ENCODE measurements around the gene SLFN12L.

DNA sequence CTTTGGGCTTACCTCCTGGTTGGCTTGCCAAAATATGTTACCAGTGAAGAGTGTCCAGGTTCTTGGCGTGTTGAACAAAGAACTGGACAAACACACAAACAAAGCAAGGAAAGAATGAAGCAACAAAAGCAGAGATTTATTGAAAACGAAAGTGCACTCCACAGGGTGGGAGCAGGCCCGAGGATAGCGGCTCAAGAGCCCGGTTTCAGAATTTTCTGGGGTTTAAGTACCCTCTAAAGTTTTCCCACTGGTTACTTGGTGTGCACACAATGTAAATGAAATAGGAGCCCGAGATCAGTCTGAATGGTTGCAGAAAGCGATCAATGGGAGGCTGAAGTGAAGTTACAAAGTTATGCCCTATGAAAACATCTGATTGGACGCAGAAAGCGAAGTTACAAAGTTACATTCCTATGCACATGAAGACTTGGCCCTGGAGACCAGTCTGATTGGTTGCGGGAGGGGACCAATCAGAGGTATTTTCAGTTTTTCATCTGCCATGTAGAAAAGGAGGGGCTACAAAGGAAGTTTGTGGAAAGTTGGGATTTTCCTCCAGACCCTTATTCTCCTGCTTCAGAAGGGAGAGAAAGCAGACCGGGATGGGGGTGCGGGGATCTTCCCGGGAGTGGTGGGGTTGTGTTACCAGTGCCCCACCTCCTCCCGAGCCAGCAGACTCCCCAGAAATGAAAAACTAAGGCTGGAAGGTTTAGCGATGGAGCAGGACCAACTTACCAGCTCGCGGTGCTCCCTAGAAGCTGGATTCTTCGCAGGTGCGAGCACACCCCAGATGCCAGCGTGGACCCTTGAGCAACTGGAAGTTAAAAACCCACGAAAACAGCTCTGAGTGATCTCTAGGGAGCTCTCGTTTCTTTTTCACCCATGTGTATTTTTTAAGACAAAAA is 105.1 kb downstream of the SLFN12L start, which contains the start of gene SLFN12:
- TF ChIP-seq, protein P1, sequence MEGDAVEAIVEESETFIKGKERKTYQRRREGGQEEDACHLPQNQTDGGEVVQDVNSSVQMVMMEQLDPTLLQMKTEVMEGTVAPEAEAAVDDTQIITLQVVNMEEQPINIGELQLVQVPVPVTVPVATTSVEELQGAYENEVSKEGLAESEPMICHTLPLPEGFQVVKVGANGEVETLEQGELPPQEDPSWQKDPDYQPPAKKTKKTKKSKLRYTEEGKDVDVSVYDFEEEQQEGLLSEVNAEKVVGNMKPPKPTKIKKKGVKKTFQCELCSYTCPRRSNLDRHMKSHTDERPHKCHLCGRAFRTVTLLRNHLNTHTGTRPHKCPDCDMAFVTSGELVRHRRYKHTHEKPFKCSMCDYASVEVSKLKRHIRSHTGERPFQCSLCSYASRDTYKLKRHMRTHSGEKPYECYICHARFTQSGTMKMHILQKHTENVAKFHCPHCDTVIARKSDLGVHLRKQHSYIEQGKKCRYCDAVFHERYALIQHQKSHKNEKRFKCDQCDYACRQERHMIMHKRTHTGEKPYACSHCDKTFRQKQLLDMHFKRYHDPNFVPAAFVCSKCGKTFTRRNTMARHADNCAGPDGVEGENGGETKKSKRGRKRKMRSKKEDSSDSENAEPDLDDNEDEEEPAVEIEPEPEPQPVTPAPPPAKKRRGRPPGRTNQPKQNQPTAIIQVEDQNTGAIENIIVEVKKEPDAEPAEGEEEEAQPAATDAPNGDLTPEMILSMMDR (IDR thresholded peaks at IDR 0.05; ENCODE audit: low read depth, low read length): no peak
- no peak for TF ChIP-seq EZH2phosphoT487 (IDR thresholded peaks at IDR 0.05; ENCODE audit: low read depth)
